KMS-11 (cell line): ENCODE results near the gene TMEM187.
"Not testable (repeated sequence)": the region's sequence is repeated elsewhere in the genome, so short reads cannot be mapped to it uniquely, and the experiment has no call there.

Experiments
- H2AFZ ChIP-seq: fragments of 200-600 bp; sonication (generic); 2 replicates; pipeline ENCODE4 v1.6.1; 2016; ENCODE audit warnings: antibody characterized with exemption, mixed run types, low read depth
- H3K27ac ChIP-seq: fragments of 200-600 bp; sonication (generic); 2 replicates; pipeline ENCODE4 v1.6.1; 2016; ENCODE audit warnings: mild to moderate bottlenecking, mixed run types
- H3K27me3 ChIP-seq: fragments of 200-600 bp; sonication (generic); 2 replicates; pipeline ENCODE4 v1.6.1; 2017; ENCODE audit warnings: mild to moderate bottlenecking, low read depth, mixed run types, moderate library complexity; ENCODE audit not compliant: insufficient read depth
- H3K36me3 ChIP-seq: fragments of 200-600 bp; sonication (generic); 2 replicates; pipeline ENCODE4 v1.6.1; 2017; ENCODE audit warnings: mild to moderate bottlenecking, mixed run types; ENCODE audit not compliant: insufficient read depth
- H3K4me1 ChIP-seq: fragments of 200-600 bp; sonication (generic); 2 replicates; pipeline ENCODE4 v1.6.1; 2016; ENCODE audit warnings: mild to moderate bottlenecking, low read depth, mixed run types; ENCODE audit not compliant: poor library complexity, severe bottlenecking
- H3K4me2 ChIP-seq: fragments of 200-600 bp; sonication (generic); 2 replicates; pipeline ENCODE4 v1.7.0; 2016; ENCODE audit warnings: mild to moderate bottlenecking, mixed run types
- H3K4me3 ChIP-seq: fragments of 200-600 bp; sonication (generic); IDR thresholded peaks from 2 replicates; pipeline ENCODE4 v1.6.1; 2017; ENCODE audit warnings: low read depth, low read length, mixed read lengths; ENCODE audit not compliant: insufficient read depth
- H3K79me2 ChIP-seq: fragments of 200-600 bp; sonication (generic); 2 replicates; pipeline ENCODE4 v1.6.1; 2016; ENCODE audit warnings: low read depth, mixed run types; ENCODE audit not compliant: insufficient read depth
- H3K9ac ChIP-seq: fragments of 200-600 bp; sonication (generic); 2 replicates; pipeline ENCODE4 v1.6.1; 2016; ENCODE audit warnings: mild to moderate bottlenecking, mixed run types
- H4K20me1 ChIP-seq: fragments of 200-600 bp; sonication (generic); 2 replicates; pipeline ENCODE4 v1.6.1; 2016; ENCODE audit warnings: mild to moderate bottlenecking, mixed run types; ENCODE audit not compliant: insufficient read depth
- CTCF ChIP-seq: fragments of 200-600 bp; sonication (generic); conservative IDR thresholded peaks from 2 replicates; pipeline ENCODE4 v1.6.1; 2017; ENCODE audit warnings: low read depth, mild to moderate bottlenecking, antibody characterized with exemption, low read length, moderate library complexity, mixed read lengths

Gene TMEM187

GRCh38 chrX:153993079-153993478 lies 20.5 kb downstream of the TMEM187 start:
- Histone ChIP-seq H3K36me3 (no peaks in the 10 kb centered on the region), H3K79me2 (no peaks in the 10 kb centered on the region), H3K4me3 (no peak overlapping the region), H4K20me1 (no peaks in the 10 kb centered on the region), H3K27me3 (no peaks in the 10 kb centered on the region), H3K27ac (no peak overlapping the region), H2AFZ (no peak overlapping the region), H3K4me2 (no peak overlapping the region), H3K9ac (no peak overlapping the region), H3K4me1 (peaks cover 1% of the 10 kb centered on the region)
- no peak for TF ChIP-seq CTCF

GRCh38 chrX:153993978-153994377 lies 21.4 kb downstream of the TMEM187 start:
- no peak for TF ChIP-seq CTCF
- no peaks in the 10 kb centered on the region for H3K27me3 ChIP-seq
- H3K36me3 ChIP-seq: no peaks in the 10 kb centered on the region
- no peaks in the 10 kb centered on the region for H3K79me2 ChIP-seq
- no peak overlapping the region for H3K27ac ChIP-seq
- no peaks in the 10 kb centered on the region for H3K4me1 ChIP-seq
- no peak overlapping the region for H3K9ac ChIP-seq
- H3K4me3 ChIP-seq: no peak overlapping the region
- H3K4me2 ChIP-seq: no peak overlapping the region
- no peak overlapping the region for H2AFZ ChIP-seq
- H4K20me1 ChIP-seq: no peaks in the 10 kb centered on the region

- H3K27me3 ChIP-seq, H3K79me2 ChIP-seq, H3K4me3 ChIP-seq: not testable (repeated sequence)
Observed at GRCh38 chrX:153994398-153994797, 21.8 kb downstream of the TMEM187 start.

GRCh38 chrX:153995504-153995903 lies 22.9 kb downstream of the TMEM187 start:
- H3K9ac ChIP-seq: no peak overlapping the region
- H3K36me3 ChIP-seq: no peaks in the 10 kb centered on the region
- H3K27ac ChIP-seq: no peak overlapping the region
- no peaks in the 10 kb centered on the region for H4K20me1 ChIP-seq
- no peaks in the 10 kb centered on the region for H3K27me3 ChIP-seq
- no peak for TF ChIP-seq CTCF
- no peaks in the 10 kb centered on the region for H3K4me1 ChIP-seq
- no peak overlapping the region for H2AFZ ChIP-seq
- no peak overlapping the region for H3K4me3 ChIP-seq
- no peak overlapping the region for H3K4me2 ChIP-seq
- no peaks in the 10 kb centered on the region for H3K79me2 ChIP-seq

More at GRCh38 chrX:153994398-153994797, 21.8 kb downstream of the TMEM187 start:
- not testable (repeated sequence) for H4K20me1 ChIP-seq, H3K4me2 ChIP-seq, H3K27ac ChIP-seq, H3K9ac ChIP-seq, H3K4me1 ChIP-seq, H3K36me3 ChIP-seq, H2AFZ ChIP-seq

GRCh38 chrX:153999359-154000037 lies 26.9 kb downstream of the TMEM187 start:
- Histone ChIP-seq H3K36me3 (no peaks in the 10 kb centered on the region), H3K27ac (no peak overlapping the region), H3K4me2 (no peak overlapping the region), H3K4me1 (peaks cover 34% of the 10 kb centered on the region), H2AFZ (no peak overlapping the region), H4K20me1 (no peaks in the 10 kb centered on the region), H3K27me3 (no peaks in the 10 kb centered on the region), H3K9ac (no peak overlapping the region), H3K79me2 (no peaks in the 10 kb centered on the region), H3K4me3 (no peak overlapping the region)
- no peak for TF ChIP-seq CTCF
